Naive thymus-derived CD8-positive, alpha-beta T cell (primary cell): ENCODE data around the gene RCHY1. TPM values are rescaled to one million over a fixed set of nuclear protein-coding genes. Genes with fewer than 3 reads are reported as not detected.
"Not testable (repeated sequence)": the region's sequence is repeated elsewhere in the genome, so short reads cannot be mapped to it uniquely, and the experiment has no call there.

ENCODE experiments used
- ATAC-seq, 2 donors: fragments of 150-1000 bp; cut with Tn5 transposase in 1 of 2; sonication (Bioruptor Pico), chemical (Tn5 transposase) in 1 of 2; 1 replicate in 1 of 2; 2 replicates in 1 of 2; pipeline ENCODE4 v1.10.0; 2021; ENCODE audit warnings: mild to moderate bottlenecking in 2 of 2, moderate library complexity in 2 of 2
- POLR2A ChIA-PET: fragments of 350-600 bp; sonication (Branson Sonifier 250); formaldehyde crosslinking; loops from one replicate; lab custom pipeline; 2021; ENCODE audit warnings: antibody characterized with exemption; lab: Charles Lee
- DNase-seq, 10 donors: peaks; one replicate each; pipeline versions ENCODE4 v3.0.0 to v3.0.0-alpha.2; 2020 to 2022
- H3K27ac Mint-ChIP-seq, 10 donors: one replicate each; pipeline ENCODE4 v1.8.0; 2020 to 2022; ENCODE audit warnings: mild to moderate bottlenecking in 10 of 10, mixed read lengths in 10 of 10, moderate library complexity in 4 of 10, inconsistent platforms in 1 of 10
- H3K27me3 Mint-ChIP-seq, 5 donors: one replicate each; pipeline ENCODE4 v1.8.0; 2021 to 2022; ENCODE audit warnings: mixed read lengths in 5 of 5
- H3K36me3 Mint-ChIP-seq, 3 donors: one replicate each; pipeline ENCODE4 v1.8.0; 2020 to 2022; ENCODE audit warnings: mixed read lengths in 3 of 3, mild to moderate bottlenecking in 2 of 3, inconsistent platforms in 1 of 3
- H3K4me1 Mint-ChIP-seq, 4 donors: one replicate each; pipeline ENCODE4 v1.8.0; 2021 to 2022; ENCODE audit warnings: mixed read lengths in 4 of 4
- H3K4me3 Mint-ChIP-seq, 10 donors: one replicate each; pipeline ENCODE4 v1.8.0; 2020 to 2022; ENCODE audit warnings: mild to moderate bottlenecking in 10 of 10, mixed read lengths in 10 of 10, moderate library complexity in 6 of 10, inconsistent platforms in 1 of 10
- H3K9me3 Mint-ChIP-seq, 9 donors: one replicate each; pipeline ENCODE4 v1.8.0; 2020 to 2022; ENCODE audit warnings: mixed read lengths in 9 of 9, mild to moderate bottlenecking in 3 of 9, inconsistent platforms in 1 of 9, moderate library complexity in 1 of 9
- polyA plus RNA-seq, 3 donors: library from polyadenylated mRNA; unstranded; fragments of 300-500 nt; fragmentation: Illumina TruSeq; gene quantifications; one replicate each; pipeline ENCODE4 v1.2.3, GENCODE V29; 2021
- total RNA-seq, 8 experiments: library from RNA in 2 of 8; stranded (reverse) in 2 of 8; gene quantifications; one replicate each; pipeline ENCODE4 v1.2.3 and lab custom pipeline; 2021 to 2026

The RCHY1 gene
- total and polyA plus RNA-seq, 5 experiments from 2014 or later, result 13.3 to 41.8 (median 27.3) TPM

GRCh38 chr4:75512386-75513211 lies 1.6 kb downstream of the RCHY1 start:
- peak in 1 of 10 donors; percentile 15 for DNase-seq
- POLR2A ChIA-PET, result no interaction called here
- Mint-ChIP-seq H3K27ac (peak overlapping the region in 3 of 10 donors; percentile 73 to 100 (median 88)), H3K9me3 (no peaks in the 10 kb centered on the region), H3K4me1 (peaks cover 23 to 51% (median 42%) of the 10 kb centered on the region in 4 donors), H3K4me3 (peak overlapping the region in 1 of 10 donors; percentile 100), H3K36me3 (peaks cover 0 to 21% (median 5%) of the 10 kb centered on the region in 3 donors), H3K27me3 (no peaks in the 10 kb centered on the region)
- ATAC-seq, result no peak

DNA sequence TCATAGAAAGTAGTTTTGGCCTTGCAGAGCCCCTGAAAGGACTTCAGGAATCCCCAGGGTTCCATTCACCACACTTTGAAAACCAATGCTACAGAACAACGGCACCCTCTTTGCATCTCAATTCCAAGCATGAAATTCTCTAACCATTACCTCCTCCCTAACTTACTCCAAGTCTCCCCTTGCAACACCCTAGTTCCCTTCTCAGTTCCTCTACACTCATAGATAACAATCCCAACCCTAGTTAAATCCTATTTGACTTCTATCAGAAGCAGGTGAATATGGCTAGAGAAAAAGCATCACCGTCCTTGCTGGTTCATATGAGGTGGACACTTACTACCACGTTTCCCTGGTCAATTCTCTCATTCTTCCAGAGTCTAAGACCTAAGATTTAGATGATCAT lies 2.4 kb downstream of the RCHY1 start:
- ATAC-seq (no peak), DNase-seq (no peak)
- no peaks in the 10 kb centered on the region for H3K27me3 Mint-ChIP-seq
- H3K27ac Mint-ChIP-seq, result no peak overlapping the region
- POLR2A ChIA-PET, result no interaction called here
- peaks cover 23 to 50% (median 45%) of the 10 kb centered on the region in 4 donors for H3K4me1 Mint-ChIP-seq
- peaks cover 0 to 21% (median 0%) of the 10 kb centered on the region in 3 donors for H3K36me3 Mint-ChIP-seq
- no peaks in the 10 kb centered on the region for H3K9me3 Mint-ChIP-seq
- no peak overlapping the region for H3K4me3 Mint-ChIP-seq

DNA sequence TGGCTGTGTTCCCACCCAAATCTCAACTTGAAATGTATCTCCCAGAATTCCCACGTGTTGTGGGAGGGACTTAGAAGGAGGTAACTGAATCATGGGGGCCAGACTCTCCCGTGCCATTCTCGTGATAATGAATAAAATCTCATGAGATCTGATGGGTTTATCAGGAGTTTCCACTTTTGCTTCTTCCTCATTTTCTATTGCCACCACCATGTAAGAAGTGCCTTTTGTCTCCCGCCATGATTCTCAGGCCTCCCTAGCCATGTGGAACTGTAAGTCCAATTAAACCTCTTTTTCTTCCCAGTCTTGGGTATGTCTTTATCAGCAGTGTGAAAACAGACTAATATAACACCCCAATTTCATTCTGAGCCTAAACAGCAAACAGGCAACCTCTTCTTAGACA lies 4.6 kb downstream of the RCHY1 start:
- ATAC-seq, H3K27me3 Mint-ChIP-seq, H3K9me3 Mint-ChIP-seq, DNase-seq: not testable (repeated sequence)
- Mint-ChIP-seq H3K4me3 (peak overlapping the region in 8 of 10 donors; percentile 7 to 65 (median 46)), H3K36me3 (peaks cover 0 to 36% (median 3%) of the 10 kb centered on the region in 3 donors), H3K27ac (peak overlapping the region in 6 of 10 donors; percentile 1 to 76 (median 45)), H3K4me1 (peaks cover 19 to 42% (median 38%) of the 10 kb centered on the region in 4 donors)
- POLR2A ChIA-PET, result interaction anchor here (0.5 to 0.6 kb wide), 2 partner anchors 39 to 239 kb away, joined by 5 to 8 read pairs; no protein-coding TSS in a partner anchor

DNA sequence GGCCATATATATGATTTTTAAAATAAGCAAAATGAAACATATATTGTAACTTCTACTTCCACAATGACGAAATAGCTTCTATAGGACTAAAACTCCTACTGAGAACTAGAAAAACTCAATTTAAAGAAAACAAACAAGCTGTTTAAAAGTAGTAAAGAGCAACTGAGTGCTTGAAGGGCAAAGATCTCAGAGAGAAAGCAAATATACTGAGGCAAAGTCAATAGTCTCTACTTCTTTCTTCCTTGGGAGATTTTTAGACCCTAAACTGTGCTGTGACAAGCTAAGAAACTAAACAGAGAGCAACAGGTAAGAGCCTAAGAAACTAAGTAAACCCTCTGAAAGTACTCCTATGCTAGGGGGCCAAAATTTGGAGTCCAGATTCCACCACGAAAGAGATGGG lies 8.6 kb downstream of the RCHY1 start:
- H3K27me3 Mint-ChIP-seq, result no peaks in the 10 kb centered on the region
- POLR2A ChIA-PET, result interaction anchor here (0.8 to 2.0 kb wide), 2 partner anchors 9 to 435 kb away, joined by 5 to 6 read pairs; partner anchors contain the start of genes RCHY1 and THAP6
- H3K36me3 Mint-ChIP-seq, result peaks cover 0 to 66% (median 11%) of the 10 kb centered on the region in 3 donors
- ATAC-seq (no peak), DNase-seq (no peak)
- H3K27ac Mint-ChIP-seq, result peak overlapping the region in 4 of 10 donors; percentile 25 to 74 (median 50)
- H3K4me1 Mint-ChIP-seq, result peaks cover 16 to 35% (median 33%) of the 10 kb centered on the region in 4 donors
- peak overlapping the region in 1 of 10 donors; percentile 18 for H3K4me3 Mint-ChIP-seq
- H3K9me3 Mint-ChIP-seq, result no peaks in the 10 kb centered on the region

DNA sequence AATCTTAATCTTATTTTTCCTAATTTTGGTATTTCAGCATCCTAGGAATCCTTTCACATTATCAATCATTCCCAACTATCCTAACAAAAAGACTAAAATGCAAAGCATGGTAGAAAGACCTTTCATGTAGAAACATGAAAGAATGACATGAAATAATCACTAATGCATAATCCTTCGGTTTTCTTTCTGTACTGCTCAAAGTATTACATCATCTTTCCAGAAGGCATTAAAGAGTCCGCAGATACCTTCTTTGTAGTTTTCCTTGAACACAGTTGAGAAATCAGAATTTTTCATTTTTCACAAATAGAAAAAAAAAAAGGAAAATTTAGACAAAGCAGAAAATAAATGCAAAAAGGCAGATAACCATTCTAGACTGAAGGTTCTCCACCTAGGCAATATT lies 11.5 kb downstream of the RCHY1 start:
- Mint-ChIP-seq H3K4me1 (peaks cover 12 to 32% (median 28%) of the 10 kb centered on the region in 4 donors), H3K36me3 (peaks cover 6 to 87% (median 34%) of the 10 kb centered on the region in 3 donors), H3K27ac (no peak overlapping the region), H3K4me3 (no peak overlapping the region), H3K9me3 (no peaks in the 10 kb centered on the region), H3K27me3 (no peaks in the 10 kb centered on the region)
- ATAC-seq, result no peak
- no peak for DNase-seq
- POLR2A ChIA-PET, result no interaction called here

GRCh38 chr4:75499900-75500299 lies 14.3 kb downstream of the RCHY1 start:
- Mint-ChIP-seq H3K4me1 (peaks cover 17 to 36% (median 34%) of the 10 kb centered on the region in 4 donors), H3K27ac (peak overlapping the region in 1 of 10 donors; percentile 22), H3K9me3 (no peaks in the 10 kb centered on the region), H3K4me3 (no peak overlapping the region), H3K36me3 (peaks cover 6 to 85% (median 40%) of the 10 kb centered on the region in 3 donors), H3K27me3 (no peaks in the 10 kb centered on the region)
- POLR2A ChIA-PET, result no interaction called here
- no peak for DNase-seq
- ATAC-seq, result no peak

DNA sequence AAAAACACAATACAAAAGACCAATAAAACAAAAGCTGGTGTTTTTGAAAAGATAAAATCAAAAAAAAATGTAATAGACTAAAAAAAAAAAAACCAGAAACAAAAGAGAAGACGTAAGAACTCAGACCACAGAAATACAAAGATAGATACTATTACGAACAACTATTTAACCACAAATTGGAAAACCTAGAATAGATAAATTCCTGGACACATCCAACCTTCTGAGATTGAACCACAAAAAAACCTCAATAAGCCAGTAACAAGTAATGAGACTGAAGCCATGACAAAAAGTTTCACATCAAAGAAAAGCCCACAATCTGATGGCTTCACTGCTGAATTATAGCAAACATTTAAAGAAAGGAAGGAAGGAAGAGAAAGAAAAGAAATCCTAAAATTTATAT lies 16.2 kb downstream of the RCHY1 start:
- DNase-seq (no peak), ATAC-seq (no peak)
- Mint-ChIP-seq H3K36me3 (peaks cover 6 to 84% (median 36%) of the 10 kb centered on the region in 3 donors), H3K4me3 (peak overlapping the region in 2 of 10 donors; percentile 15 to 32), H3K27me3 (no peaks in the 10 kb centered on the region), H3K4me1 (peaks cover 17 to 39% (median 34%) of the 10 kb centered on the region in 4 donors), H3K27ac (peak overlapping the region in 2 of 10 donors; percentile 18 to 19), H3K9me3 (no peaks in the 10 kb centered on the region)
- POLR2A ChIA-PET, result no interaction called here

GRCh38 chr4:75497133-75497532 lies 17.1 kb downstream of the RCHY1 start:
- Mint-ChIP-seq H3K4me3 (no peak overlapping the region), H3K4me1 (peaks cover 17 to 36% (median 34%) of the 10 kb centered on the region in 4 donors), H3K27ac (peak overlapping the region in 2 of 10 donors; percentile 19 to 69), H3K36me3 (peaks cover 6 to 83% (median 31%) of the 10 kb centered on the region in 3 donors), H3K9me3 (no peaks in the 10 kb centered on the region), H3K27me3 (no peaks in the 10 kb centered on the region)
- no peak for ATAC-seq
- DNase-seq, result no peak
- POLR2A ChIA-PET, result no interaction called here

DNA sequence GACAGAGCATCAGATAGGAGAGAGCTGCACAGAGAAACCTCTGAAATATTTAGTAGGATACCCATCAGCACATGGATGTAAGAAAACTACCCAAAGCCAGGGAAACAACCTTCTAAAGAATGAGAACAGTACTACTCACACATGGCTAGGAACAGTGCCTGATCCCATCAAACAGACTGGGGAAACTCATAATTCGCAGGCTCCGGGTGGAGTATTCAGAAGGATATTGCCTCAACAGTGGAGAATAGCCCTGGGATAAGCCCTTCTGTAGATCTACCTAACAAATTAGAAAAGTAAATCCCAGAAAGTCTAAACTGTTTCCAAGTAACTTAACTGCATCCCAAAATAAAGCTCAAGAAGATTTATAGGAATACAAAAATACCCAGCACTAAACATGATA lies 17.8 kb downstream of the RCHY1 start:
- H3K27ac Mint-ChIP-seq, result peak overlapping the region in 6 of 10 donors; percentile 22 to 67 (median 46)
- H3K9me3 Mint-ChIP-seq, result no peaks in the 10 kb centered on the region
- POLR2A ChIA-PET, result no interaction called here
- ATAC-seq (no peak), DNase-seq (no peak)
- H3K27me3 Mint-ChIP-seq, result no peaks in the 10 kb centered on the region
- peaks cover 17 to 36% (median 34%) of the 10 kb centered on the region in 4 donors for H3K4me1 Mint-ChIP-seq
- peaks cover 6 to 81% (median 31%) of the 10 kb centered on the region in 3 donors for H3K36me3 Mint-ChIP-seq
- H3K4me3 Mint-ChIP-seq, result no peak overlapping the region

DNA sequence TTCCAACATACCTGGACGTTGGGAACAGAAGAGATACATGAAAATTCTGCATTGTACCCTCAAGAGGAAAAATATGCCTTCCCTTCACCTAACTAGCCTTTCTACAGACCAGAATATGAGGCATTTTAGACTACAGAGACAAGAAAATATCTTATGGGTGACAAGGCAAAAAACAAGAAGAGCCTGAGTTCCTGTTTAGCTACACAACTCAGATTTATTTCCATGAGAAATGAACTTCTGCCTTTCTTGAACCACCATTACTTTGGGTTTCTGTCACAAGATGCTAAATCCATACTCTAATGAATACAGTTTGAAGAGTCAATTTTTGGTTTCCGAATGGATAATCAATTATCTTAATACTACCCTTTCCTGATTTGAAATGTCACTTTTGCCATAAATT lies 18.7 kb downstream of the RCHY1 start:
- Mint-ChIP-seq H3K4me3 (no peak overlapping the region), H3K4me1 (peaks cover 17 to 36% (median 33%) of the 10 kb centered on the region in 4 donors), H3K9me3 (no peaks in the 10 kb centered on the region), H3K27ac (peak overlapping the region in 4 of 10 donors; percentile 5 to 69 (median 38)), H3K36me3 (peaks cover 6 to 79% (median 31%) of the 10 kb centered on the region in 3 donors), H3K27me3 (no peaks in the 10 kb centered on the region)
- DNase-seq, result no peak
- POLR2A ChIA-PET, result no interaction called here
- ATAC-seq, result no peak

GRCh38 chr4:75494563-75494962 lies 19.6 kb downstream of the RCHY1 start:
- DNase-seq (no peak), ATAC-seq (no peak)
- Mint-ChIP-seq H3K27ac (peak overlapping the region in 1 of 10 donors; percentile 8), H3K4me3 (no peak overlapping the region), H3K9me3 (no peaks in the 10 kb centered on the region), H3K27me3 (no peaks in the 10 kb centered on the region), H3K4me1 (peaks cover 17 to 36% (median 33%) of the 10 kb centered on the region in 4 donors), H3K36me3 (peaks cover 6 to 81% (median 27%) of the 10 kb centered on the region in 3 donors)
- POLR2A ChIA-PET, result no interaction called here

DNA sequence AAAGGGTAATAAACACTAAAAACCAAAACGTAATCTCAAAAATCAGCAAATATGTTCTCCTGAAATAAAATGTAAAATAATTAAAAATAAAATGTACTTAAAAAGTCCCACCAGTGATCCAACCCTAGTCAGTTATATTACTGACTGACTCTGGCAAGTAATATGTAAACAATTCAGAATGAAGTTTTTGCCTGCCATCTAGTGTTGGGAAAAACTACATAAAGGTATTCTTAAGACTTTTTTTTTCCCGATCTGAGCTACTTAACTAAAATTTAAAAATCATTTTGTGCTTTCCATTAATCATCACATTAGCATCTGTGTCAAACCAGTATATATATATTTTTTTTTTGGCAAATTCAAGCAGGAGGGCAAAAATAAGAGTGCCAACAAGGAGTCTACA lies 24.0 kb downstream of the RCHY1 start:
- peaks cover 0 to 66% (median 9%) of the 10 kb centered on the region in 3 donors for H3K36me3 Mint-ChIP-seq
- peaks cover 0 to 5% (median under 1%) of the 10 kb centered on the region in 4 donors for H3K4me1 Mint-ChIP-seq
- H3K9me3 Mint-ChIP-seq, result no peaks in the 10 kb centered on the region
- ATAC-seq (no peak), DNase-seq (no peak)
- POLR2A ChIA-PET, result no interaction called here
- H3K4me3 Mint-ChIP-seq, result no peak overlapping the region
- no peak overlapping the region for H3K27ac Mint-ChIP-seq
- no peaks in the 10 kb centered on the region for H3K27me3 Mint-ChIP-seq

- Mint-ChIP-seq H3K4me1 (no peaks in the 10 kb centered on the region), H3K36me3 (peaks cover 25 to 77% (median 33%) of the 10 kb centered on the region in 3 donors), H3K27me3 (no peaks in the 10 kb centered on the region), H3K4me3 (no peak overlapping the region), H3K9me3 (no peaks in the 10 kb centered on the region), H3K27ac (peak overlapping the region in 1 of 10 donors; percentile 20)
- POLR2A ChIA-PET, result no interaction called here
- ATAC-seq, result no peak
- DNase-seq, result no peak
Measured at GRCh38 chr4:75484190-75484589, 30.0 kb downstream of the RCHY1 start.
